ENCODE data around the gene CIT.
"Not testable (repeated sequence)": the region's sequence is repeated elsewhere in the genome, so short reads cannot be mapped to it uniquely, and the experiment has no call there.

The CIT gene

GRCh38 chr12:119876761-119877638 lies at the start of gene CIT:
TSS of gene CIT (minus strand) at chr12:119877320. CDS start at chr12:119876168, 1,152 bp downstream.
- DNase-seq, result no peak

GRCh38 chr12:119925269-119925668 lies 48.1 kb upstream of the CIT start:
- no peak for DNase-seq

GRCh38 chr12:119920064-119920463 lies 42.9 kb upstream of the CIT start:
- DNase-seq, result no peak

GRCh38 chr12:119915894-119916510 lies 38.9 kb upstream of the CIT start:
- no peak for DNase-seq

- DNase-seq, result no peak
Observed at GRCh38 chr12:119914666-119915065, 37.5 kb upstream of the CIT start.

- no peak for DNase-seq
Observed at GRCh38 chr12:119913536-119914330, 36.6 kb upstream of the CIT start.

- DNase-seq, result no peak
Observed at GRCh38 chr12:119911182-119911581, 34.1 kb upstream of the CIT start.

- no peak for DNase-seq
Observed at GRCh38 chr12:119910586-119910985, 33.5 kb upstream of the CIT start.

GRCh38 chr12:119902084-119902509 lies 25.0 kb upstream of the CIT start:
- no peak for DNase-seq

GRCh38 chr12:119901670-119902069 lies 24.6 kb upstream of the CIT start:
- DNase-seq, result no peak

GRCh38 chr12:119894916-119895315 lies 17.8 kb upstream of the CIT start:
- no peak for DNase-seq

- not testable (repeated sequence) for DNase-seq
Observed at GRCh38 chr12:119892611-119893010, 15.5 kb upstream of the CIT start.

- DNase-seq, result no peak
Observed at GRCh38 chr12:119885549-119885948, 8.4 kb upstream of the CIT start.

GRCh38 chr12:119883791-119884190 lies 6.7 kb upstream of the CIT start:
- not testable (repeated sequence) for DNase-seq

GRCh38 chr12:119883237-119883636 lies 6.1 kb upstream of the CIT start:
- DNase-seq, result no peak

GRCh38 chr12:119877639-119877948 lies 474 bp upstream of the CIT start:
- no peak for DNase-seq

- no peak for DNase-seq
Observed at GRCh38 chr12:119870457-119870856, 6.7 kb downstream of the CIT start.

- no peak for DNase-seq
Observed at GRCh38 chr12:119869720-119870119, 7.4 kb downstream of the CIT start.

- no peak for DNase-seq
Observed at GRCh38 chr12:119868992-119869391, 8.1 kb downstream of the CIT start.

GRCh38 chr12:119864591-119864990 lies 12.5 kb downstream of the CIT start:
- no peak for DNase-seq

- DNase-seq, result no peak
Observed at GRCh38 chr12:119859241-119859640, 17.9 kb downstream of the CIT start.

- DNase-seq, result no peak
Observed at GRCh38 chr12:119857041-119857591, 20.0 kb downstream of the CIT start.

- no peak for DNase-seq
Observed at GRCh38 chr12:119850330-119850729, 26.8 kb downstream of the CIT start.
